GM19238 (cell line): ENCODE results near the gene PROP1.
"Not testable (repeated sequence)": the region's sequence is repeated elsewhere in the genome, so short reads cannot be mapped to it uniquely, and the experiment has no call there.

ENCODE experiments used
- DNase-seq: peaks from one replicate; pipeline ENCODE4 v3.0.0; 2011; ENCODE audit warnings: low spot score; ENCODE audit not compliant: insufficient read length

PROP1 gene

GRCh38 chr5:177945601-177946283 is 50.3 kb downstream of the PROP1 start:
- DNase-seq: not testable (repeated sequence)

GRCh38 chr5:177945145-177945544 is 50.9 kb downstream of the PROP1 start:
- DNase-seq: not testable (repeated sequence)

- DNase-seq: not testable (repeated sequence)
Measured at GRCh38 chr5:177943805-177944736, 52.0 kb downstream of the PROP1 start.

GRCh38 chr5:177942896-177943295 is 53.1 kb downstream of the PROP1 start:
- DNase-seq: not testable (repeated sequence)
